NCI-H345 treated with DMSO at 0.1 percent for 48 hours (cell line): ENCODE data around the gene TBC1D4.

Experiments used
- DNase-seq: peaks from one replicate; lab custom pipeline; 2025; ENCODE audit not compliant: unreplicated experiment; lab: John Stamatoyannopoulos, UW

Gene TBC1D4, protein sequence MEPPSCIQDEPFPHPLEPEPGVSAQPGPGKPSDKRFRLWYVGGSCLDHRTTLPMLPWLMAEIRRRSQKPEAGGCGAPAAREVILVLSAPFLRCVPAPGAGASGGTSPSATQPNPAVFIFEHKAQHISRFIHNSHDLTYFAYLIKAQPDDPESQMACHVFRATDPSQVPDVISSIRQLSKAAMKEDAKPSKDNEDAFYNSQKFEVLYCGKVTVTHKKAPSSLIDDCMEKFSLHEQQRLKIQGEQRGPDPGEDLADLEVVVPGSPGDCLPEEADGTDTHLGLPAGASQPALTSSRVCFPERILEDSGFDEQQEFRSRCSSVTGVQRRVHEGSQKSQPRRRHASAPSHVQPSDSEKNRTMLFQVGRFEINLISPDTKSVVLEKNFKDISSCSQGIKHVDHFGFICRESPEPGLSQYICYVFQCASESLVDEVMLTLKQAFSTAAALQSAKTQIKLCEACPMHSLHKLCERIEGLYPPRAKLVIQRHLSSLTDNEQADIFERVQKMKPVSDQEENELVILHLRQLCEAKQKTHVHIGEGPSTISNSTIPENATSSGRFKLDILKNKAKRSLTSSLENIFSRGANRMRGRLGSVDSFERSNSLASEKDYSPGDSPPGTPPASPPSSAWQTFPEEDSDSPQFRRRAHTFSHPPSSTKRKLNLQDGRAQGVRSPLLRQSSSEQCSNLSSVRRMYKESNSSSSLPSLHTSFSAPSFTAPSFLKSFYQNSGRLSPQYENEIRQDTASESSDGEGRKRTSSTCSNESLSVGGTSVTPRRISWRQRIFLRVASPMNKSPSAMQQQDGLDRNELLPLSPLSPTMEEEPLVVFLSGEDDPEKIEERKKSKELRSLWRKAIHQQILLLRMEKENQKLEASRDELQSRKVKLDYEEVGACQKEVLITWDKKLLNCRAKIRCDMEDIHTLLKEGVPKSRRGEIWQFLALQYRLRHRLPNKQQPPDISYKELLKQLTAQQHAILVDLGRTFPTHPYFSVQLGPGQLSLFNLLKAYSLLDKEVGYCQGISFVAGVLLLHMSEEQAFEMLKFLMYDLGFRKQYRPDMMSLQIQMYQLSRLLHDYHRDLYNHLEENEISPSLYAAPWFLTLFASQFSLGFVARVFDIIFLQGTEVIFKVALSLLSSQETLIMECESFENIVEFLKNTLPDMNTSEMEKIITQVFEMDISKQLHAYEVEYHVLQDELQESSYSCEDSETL (N-terminal part only)

GRCh38 chr13:75482070-75482819, at the start of gene TBC1D4:
Gene TBC1D4 (minus strand): TSS chr13:75482169. CDS start chr13:75481767, 402 bp downstream.
- peak; percentile 96 for DNase-seq

GRCh38 chr13:75530549-75530961, 48.6 kb upstream of the TBC1D4 start:
- DNase-seq = no peak

DNA sequence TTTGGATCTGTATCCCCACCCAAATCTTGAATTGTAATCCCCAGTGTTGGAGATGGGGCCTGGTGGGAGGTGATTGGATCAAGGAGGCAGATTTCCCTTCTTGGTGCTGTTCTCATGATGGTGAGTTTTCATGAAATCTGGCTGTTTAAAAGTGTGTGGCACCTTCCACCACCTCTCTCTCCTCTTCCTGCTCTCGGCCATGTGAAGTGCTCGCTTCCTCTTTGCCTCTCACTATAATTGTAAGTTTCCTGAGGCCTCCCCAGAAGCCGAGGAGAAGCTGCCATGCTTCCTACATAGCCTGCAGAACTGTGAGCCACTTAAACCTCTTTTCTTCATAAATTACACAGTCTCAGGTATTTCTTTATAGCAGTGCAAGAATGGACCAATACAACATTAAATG, 40.0 kb upstream of the TBC1D4 start:
- no peak for DNase-seq

DNA sequence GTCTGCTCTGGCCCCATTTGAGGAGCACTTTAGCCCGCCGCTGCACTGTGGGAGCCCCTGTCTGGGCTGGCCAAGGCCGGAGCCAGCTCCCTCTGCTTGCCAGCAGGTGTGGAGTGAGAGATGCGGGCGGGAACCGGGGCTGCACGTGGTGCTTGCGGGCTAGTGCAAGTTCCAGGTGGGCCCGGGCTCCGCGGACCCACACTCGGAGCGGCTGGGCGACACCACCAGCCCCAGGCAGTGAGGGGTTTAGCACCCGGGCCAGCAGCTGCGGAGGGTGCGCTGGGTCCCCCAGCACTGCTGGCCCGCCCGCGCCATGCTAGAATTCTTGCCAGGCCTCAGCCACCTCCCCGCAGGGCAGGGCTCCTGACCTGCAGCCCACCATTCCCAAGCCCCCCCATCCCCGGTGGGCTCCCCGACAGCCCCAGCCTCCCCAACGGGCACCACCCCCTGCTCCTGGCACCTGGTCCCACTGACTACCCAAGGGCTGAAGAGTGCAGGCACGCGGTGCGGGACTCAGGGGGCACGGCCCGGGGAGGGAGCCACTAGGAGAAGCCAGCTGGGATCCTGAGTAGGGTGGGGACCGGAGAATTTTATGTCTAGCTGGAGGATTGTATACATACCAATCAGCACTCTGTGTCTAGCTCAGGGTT, 36.6 kb upstream of the TBC1D4 start:
- DNase-seq = no peak

GRCh38 chr13:75514080-75514995, 32.4 kb upstream of the TBC1D4 start:
- DNase-seq = no peak

DNA sequence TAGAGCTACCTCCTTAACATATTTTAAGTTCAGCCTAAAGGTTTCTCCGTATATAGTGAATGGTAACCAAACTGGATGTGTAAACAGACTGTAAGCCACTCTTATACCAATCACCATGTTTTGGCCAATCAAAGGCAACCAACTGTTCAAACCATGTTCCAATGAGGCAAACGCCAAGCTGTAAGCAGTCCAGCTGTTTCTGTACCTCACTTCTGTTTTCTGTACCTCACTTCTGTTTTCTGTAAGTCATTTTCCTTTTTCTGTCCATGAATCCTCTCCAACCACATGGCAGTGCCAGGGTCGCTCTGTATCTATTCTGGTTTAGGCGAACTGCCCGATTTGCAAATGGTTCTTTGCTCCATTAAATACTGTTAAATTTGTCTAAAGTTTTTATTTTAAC, 31.3 kb upstream of the TBC1D4 start:
- DNase-seq = no peak

DNA sequence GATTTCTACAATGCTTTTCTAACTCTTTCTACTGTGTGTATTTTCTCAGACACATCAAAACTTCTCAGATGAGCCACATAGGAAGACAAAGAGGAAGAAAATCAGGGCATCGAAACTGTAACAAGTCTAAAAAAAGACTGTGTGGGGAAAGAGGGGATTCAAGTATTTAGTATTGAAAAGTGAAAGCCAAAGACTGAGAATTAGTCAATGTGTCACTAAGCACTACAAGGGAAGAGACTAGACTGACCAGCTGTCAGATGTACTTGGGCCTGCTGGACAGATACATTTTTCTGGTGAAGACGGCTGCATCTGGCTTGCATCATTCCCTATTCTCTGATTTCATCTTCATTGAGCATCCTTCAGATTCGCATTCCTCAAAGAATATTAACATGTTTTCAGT, 30.3 kb upstream of the TBC1D4 start:
- no peak for DNase-seq

DNA sequence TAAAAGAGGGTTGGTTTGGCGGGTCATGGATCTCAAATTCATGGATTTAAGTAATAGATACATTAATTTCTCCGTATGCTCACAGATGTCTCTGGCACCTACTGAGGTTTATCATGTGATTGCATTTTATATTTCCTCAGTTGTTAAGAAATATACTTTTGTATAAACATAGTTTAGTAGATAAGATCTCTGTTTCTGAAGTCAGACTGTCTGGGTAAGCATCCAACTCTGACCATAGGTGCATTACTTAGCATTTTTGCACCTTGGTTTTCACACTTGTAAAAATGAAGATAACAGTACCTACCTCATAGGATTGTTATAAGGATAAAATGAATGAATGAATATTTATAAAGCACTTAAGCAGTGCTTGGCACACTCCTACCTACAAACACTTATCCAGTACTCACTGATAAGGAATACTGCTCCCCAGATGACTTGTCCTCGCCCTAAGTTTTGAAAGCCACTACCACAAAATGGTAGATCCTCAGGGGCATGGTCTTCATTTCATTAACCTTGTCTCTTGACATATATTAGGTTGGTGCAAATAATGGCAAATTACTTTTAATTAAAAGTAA, 29.2 kb upstream of the TBC1D4 start:
- DNase-seq = no peak

DNA sequence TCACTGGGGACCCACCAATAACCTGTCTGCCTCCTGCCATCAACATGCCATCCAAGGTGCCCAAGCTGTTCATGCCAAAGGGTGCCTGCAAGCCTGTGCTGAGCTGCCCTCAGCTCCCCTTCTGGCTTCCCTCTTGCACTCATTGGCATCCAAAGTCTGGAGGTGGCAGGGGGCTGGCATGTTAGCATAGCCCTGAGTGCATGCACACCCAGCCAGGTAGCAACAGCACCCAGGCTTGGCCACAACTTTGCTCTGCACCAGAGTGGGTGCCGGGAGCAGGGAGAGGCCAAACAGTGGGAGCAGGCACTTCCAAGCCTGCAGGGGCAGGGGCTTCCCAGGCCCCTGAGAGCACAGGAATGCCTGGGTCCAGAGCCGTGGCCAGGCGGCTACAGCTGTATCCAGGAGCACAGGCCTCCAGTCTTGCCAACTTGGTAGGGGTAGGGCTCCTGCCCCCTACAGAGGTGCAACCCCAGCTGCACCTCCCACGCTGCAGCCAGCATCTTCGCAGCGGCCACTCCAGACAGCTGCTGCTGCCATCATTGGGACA, 26.1 kb upstream of the TBC1D4 start:
- no peak for DNase-seq

DNA sequence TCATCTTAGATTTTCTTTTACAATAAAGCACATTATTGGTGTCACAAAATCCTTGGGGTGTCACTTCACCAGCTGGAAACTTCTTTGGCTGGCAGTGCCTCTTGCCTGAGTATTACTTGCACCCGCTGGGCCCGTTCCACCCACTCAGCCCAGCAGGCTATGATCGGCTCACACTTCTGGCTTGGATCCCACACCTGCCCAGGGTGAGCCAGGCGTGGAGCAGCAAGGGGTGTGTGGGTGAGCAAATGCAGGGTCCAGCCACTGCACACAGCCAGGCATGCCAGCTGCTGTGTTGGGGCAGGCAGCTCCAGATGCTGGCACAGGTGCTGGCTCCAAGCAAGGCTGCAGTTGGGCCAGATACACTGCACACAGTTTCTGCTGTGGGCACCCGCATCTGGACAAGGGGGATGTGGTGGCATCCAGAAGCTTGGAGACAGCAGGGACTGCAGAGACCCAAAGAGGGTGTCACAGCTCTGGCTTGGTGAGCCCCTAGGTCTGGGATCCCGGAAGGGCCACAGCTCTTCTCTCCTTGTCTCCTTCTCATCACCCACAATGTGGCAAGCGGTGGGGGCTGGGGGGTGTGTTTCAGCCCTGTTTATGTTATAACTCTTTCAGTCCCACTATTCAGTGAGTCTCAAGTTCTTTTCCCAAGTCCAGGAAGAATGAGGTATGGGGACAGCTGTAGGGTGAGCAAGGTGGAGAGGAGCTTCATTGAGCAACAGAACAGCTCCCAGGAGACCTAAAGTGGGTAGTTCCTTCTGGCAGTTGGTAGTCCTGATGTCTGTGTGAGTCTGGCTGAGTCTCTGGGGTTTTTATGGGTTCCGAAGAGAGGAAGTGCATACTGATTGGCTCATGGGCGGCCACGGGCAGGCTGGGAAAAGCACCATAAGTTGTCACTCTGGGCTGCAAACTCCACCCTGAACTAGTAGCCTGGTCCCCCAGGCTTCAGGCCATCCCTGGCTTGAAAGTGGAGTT, 25.3 kb upstream of the TBC1D4 start:
- no peak for DNase-seq

DNA sequence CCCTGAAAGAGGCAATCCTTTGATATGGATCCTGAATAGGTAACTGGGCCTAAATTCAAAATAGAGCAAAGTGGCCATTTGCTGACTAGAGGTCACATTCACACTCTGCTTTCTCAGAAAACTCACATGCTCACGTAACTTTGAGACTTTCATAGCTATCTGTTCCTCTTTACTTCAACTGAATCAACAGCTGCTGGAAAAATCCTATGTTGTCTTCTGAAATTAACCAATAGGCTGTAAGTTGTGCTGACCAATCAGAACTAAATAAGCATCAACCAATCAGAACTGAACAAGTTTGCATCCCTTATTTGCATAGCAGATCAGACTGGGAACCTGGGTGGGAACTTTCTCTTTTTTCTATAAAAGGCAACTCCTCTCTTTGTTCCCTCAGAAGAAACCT, 24.0 kb upstream of the TBC1D4 start:
- DNase-seq = no peak

DNA sequence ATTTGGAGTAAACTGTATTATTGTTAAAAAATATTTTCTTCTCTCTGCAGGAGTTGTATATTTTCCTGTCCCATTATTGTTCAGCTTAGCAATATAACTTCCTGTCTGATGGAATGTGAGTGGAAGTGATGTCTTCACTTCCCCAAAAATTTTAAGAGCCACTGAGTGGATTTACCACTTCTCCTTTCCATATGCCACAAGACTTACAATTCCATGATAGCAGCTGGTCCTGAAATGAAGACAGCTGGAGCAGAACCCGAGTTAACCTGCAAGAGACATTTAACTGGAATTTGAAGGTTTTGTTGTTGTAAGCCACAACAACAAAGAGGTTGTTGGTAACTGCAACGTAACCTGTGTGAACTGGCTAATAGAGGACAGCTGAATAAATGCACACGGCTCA, 23.4 kb upstream of the TBC1D4 start:
- no peak for DNase-seq

DNA sequence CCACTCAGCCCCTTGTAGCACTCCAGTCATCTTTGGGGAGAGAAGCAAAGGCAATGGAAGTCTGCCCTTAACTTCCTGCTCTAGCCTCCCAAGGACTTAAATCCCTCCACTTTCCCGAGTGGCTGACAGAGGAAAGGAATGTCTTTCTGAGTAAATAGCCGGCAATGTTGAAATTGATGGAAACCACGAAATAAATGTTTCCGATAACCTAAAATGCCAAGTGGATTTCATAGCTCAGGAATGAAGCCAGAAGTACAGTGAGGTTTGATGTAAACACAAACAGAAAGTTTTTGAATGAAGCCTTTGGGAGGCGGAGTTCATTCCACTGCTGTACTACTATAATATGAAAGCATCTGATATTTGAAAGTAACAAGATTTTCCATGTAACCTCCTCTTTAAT, 14.0 kb upstream of the TBC1D4 start:
- no peak for DNase-seq

DNA sequence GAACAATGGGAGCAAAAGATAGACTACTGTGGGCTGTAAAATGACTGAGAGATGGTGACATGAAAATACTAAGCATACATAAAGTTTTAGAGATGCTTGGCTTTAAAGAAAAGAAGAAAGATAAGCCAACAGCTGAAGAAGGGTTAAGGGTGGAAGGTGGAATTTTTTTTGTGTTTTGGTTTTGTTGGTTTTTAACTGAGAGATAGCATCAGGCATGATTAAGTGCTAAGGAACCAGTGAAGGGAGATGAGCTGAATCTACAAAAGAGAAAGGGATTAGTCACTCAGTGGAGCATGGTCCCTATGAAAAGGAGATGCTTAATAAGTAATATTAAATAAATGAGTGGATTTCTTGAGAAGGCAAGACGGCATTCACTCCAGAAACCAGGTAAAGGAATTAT, 12.5 kb upstream of the TBC1D4 start:
- DNase-seq = no peak

GRCh38 chr13:75493156-75493555, 11.2 kb upstream of the TBC1D4 start:
- DNase-seq = no peak

GRCh38 chr13:75492389-75492788, 10.4 kb upstream of the TBC1D4 start:
- no peak for DNase-seq

DNA sequence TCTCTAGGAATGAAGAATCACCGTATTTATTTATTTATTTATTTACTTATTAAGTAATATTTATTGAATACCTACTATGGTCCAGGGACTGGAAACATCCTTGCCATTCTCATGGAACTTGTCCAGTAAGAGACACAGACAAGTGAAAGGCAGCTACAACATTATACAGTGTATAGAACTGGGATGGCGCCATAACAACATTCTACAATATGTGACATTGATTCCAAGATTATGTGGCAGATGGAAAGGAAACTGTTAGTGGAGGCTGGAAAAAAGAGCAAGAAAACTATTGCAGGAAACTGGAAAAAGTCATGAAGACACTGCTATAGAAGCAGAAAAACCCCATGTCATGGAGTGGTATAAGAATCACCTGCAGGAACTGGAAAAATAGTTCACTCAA, 9.4 kb upstream of the TBC1D4 start:
- DNase-seq = no peak
